Iris pigment epithelial cell (primary cell): ENCODE results near the gene C1QTNF12.

Experiments used
- DNase-seq: peaks from one replicate; pipeline ENCODE4 v3.0.0-alpha.2; 2011; ENCODE audit warnings: low read depth

C1QTNF12 gene

DNA sequence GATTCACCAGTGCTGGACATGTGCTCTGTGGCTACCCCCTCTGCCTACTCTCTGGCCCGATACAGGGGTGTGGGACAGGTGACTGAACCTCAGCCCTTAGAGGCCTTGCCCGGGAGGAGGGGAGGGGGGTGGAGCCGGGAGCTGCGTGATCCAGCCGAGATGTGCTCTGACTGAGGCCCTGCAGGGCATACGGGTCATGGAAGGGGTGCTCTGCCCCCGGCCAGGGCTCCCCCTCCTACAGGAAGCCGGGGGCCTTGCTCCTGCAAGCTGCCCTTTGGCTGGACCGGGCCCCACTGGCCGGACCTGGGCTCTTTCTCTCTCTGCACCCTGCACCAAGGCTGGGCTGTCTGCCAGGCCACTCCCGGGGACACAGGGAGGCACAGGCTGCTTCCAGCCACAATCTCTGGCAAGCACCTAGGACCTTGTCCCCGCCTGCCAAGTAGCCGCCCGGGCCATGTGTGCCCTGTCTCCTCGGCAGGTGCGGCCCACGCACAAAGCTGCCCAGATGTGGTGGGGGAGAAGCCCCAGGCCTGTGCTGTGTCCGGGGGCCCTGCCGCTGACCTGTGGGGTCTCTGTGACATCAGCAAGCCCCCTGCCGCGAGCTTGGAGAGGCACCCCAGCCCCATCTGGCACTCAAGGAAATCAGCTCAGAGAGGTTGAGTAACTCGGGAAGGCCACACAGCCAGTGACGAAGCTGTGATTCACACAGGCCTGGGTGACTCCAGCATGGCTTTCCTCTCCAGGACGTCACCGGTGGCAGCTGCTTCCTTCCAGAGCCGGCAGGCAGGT is 35.2 kb upstream of the C1QTNF12 start:
- peak; percentile 59 for DNase-seq

DNA sequence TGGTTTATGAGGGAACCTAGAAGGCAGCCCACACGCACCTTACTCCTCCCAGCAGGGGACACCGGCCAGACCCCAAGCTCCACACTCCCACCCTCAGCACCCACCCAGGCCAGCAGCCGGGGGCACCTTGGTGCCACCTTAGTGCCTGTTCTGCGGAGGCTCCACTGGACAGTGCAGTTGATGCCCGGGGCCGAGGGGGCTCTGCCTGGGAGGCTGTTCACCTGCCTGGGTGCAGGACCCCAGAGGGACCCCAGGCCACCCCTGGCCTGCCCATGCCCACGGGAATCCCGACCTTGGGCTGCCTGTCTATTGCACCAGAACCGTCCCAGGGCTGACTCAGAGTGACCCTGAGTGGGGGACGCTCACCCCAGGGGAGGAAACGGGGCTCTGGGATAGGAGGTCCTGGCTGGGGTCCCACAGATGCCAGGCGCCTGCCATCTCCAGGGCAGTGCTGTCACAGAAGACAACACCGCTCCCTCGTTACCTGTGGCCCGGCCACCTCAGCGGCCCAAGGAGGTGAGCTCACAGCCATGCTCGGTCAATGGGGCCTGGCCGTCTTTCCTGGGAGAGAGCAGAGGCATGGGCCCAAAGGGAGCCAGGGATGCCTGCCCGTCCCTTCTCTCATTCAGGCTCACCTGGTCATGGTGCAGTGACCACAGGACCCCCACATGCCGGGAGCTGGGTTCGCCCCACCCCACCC is 34.4 kb upstream of the C1QTNF12 start:
- no peak for DNase-seq

DNA sequence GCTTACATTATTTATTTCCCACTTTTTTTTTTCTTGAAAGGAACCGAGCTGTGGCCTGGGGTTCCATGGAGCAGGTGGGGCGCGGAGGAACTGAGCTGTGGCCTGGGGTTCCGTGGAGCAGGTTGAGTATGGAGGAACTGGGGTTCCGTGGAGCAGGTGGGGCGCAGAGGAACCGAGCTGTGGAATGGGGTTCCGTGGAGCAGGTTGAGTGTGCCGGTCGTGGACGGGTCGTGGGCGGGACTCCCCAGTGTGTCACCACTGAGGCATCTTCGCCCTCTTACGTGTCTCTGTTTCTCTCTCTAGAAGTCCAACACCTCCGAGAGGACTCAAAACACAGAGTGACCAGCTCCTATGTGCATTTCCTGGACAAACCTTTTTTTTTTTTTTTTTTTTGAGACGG is 32.5 kb upstream of the C1QTNF12 start:
- no peak for DNase-seq

DNA sequence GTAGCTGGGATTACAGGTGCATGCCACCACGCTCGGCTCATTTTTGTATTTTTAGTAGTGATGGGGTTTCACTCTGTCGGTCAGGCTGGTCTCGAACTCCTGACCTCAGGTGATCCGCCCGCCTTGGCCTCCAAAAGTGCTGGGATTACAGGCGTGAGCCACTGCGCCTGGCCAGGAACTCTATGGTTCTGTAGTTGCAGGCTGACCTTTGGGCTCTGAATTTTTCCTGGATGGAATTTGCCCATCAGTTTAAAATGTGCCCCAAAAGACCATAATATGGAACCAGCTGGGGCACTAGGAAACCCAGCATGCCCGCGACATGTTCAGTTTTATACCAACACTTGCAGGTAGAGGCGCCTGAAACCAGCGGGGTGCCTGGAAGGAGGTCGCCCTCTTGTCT is 32.1 kb upstream of the C1QTNF12 start:
- DNase-seq = no peak

DNA sequence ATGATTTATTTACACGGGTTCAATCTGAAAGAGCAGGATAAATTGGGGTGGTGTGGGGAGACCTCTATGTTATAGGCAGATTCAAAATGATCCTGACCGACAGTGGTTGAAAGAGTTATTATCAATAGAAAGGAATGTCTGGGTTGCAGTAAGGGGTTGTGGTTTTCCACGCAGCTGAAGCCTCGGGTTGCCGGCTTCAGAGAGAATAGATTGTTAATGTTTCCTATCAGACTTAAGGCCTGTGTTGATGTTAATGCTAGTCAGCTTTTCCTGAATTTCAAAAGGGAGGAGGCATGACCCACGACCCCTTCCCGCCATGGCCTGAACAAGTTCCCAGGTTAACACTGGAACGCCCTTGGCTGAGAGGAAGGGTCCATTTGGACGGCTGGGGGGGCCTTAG is 29.3 kb upstream of the C1QTNF12 start:
- DNase-seq = peak; percentile 47

DNA sequence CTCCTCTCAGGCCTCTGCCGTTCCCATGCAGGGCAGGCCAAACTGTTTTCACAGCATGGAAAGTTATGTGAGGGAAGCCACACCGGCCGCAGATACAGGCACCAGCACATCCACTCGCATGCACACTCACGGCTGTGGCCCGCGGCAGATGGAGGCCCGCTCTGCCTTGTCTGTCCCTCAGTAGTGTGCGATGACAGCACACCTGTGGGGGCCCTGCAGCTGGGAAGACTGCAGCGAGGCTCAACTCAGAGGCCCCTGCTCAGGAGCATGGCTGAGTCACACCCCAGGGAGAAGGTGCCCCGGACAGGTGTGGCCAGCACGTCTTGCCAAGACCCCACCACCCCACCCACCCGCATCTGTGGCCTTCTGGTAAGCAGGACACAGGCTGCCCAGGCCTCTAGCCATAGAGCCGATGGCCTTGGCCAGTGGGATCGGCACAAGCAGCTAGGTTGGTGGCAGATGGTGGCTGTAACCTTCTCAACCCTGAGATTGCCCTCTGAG is 28.5 kb upstream of the C1QTNF12 start:
- DNase-seq = no peak

DNA sequence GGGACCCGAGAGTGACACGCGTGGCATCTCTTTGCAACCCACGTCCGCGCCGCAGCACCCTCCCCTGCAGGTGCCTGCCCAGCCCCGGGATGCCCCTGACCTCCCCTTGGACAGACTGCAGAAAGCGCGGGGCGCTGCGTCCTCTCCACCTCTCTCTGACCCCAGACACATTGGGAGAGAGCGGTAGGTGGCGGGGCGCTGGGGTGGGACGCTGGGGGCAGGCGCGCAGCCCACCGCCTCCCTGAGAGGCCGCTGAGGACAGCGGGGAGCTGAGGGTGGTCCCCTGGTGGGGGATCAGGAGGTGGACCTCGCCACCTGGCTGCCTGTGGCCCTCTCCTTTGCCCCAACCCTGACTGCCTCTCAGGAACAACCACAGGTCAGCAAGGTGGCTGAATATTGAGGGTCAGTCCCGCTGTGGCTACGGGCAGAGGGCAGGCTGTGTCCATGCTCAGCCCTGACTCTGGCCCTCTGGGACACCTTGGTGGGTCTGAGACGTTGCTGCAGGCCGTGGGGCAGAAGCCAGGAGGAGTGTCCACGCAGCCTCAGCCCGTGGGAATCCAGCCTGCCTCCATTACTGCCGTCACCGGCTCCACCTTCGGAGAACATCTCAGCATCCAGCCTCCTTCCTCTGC is 27.9 kb upstream of the C1QTNF12 start:
- no peak for DNase-seq

DNA sequence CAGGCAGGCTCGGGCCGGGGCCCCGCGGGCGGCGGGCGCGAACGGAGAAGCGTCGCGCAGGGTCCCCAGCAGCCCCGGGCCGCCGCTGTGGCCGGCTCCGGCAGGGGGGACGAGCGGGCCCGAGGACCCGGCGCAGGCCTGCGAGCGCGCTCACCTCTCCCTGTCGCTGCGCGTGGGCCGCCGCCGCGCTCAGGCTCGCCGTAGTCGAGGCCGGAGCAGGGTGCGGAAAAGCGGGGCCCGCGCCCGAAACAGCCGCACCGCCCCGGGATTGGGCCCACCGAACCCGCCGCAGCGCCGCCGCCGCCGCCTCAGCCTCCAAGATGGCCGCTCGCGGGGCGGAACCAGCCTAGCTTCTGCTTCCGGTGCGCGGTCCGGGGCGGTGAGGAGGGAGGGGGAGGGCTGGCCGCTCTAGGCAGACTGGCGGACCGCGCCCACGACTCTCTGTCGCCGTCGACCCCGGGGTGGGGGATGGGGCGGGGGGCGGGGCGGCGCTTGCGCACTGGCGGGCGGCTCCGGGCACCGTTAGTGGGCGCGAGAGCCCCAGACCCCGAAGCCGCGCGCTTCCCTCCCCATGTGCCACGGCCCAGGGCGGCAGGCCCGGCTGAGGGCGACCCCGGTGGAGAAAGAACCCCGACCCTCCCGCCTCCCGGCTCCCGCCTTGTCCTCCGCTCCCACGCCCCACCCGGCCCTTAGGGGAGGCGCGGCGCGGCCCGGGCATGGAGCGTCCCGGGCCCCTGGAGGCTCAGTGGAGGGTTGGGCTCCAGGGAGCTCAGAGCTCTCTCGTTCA is 27.2 kb upstream of the C1QTNF12 start, which contains the start of gene UBE2J2:
Gene UBE2J2 (minus strand): TSS at position 343 of the 787 bp plus-strand sequence. CDS start 5,862 bp downstream, outside the sequence.
- peak; percentile 92 for DNase-seq

DNA sequence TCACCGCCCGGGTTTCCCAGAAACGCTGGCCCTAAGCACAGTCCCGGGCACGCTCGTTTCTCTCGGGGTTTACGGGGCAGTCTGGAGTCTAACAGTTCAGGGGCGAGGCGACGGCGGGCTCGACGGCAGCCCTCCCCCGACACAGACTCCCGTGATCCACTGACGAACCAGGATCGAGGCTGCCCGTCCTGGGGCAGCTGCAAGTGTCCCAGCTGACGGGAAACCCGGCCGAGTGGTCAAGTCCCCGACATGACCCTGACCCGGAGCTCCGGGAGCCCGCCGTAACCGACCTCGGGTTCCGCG is 26.6 kb upstream of the C1QTNF12 start:
- DNase-seq = no peak

DNA sequence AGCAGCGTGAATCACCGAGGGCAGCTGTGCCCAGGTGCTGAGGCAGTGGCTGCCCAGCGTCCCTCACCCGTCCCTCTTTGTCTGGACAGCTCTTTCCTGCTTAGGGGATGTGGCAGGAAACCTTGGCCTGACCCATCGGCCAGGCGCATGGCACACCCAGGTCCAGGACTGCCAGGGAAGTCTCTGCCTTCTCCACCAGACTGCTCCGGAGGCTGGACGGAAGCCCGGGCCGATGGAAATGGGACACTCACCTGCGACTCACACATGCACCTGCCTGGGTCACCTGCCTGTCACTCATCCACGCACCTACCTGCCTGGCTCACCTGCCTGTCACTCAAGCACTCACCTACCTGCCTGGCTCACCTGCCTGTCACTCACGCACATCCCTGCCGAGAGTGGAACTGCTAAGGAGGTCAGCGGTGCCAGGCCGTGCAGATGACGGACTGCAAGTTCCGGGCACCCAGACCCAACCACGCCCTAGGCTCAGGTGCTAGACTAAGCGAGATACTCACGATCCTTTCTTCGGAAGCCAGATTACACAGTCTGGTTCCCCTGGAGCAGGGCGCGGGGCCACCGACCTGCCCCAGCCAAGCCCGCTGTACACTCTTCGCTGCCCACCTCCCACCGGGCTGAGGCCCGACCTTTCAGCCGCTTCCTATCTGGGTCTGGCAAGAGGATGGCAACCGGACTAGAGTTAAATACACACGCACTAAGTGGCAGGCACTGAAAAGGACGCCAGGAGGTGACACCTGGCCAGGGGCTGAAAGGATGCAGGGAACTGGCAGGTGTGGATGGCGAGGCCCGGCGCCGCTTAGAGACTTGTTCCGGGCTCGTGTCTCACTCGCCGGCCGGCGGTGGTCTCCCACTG is 26.1 kb upstream of the C1QTNF12 start:
- DNase-seq = no peak

DNA sequence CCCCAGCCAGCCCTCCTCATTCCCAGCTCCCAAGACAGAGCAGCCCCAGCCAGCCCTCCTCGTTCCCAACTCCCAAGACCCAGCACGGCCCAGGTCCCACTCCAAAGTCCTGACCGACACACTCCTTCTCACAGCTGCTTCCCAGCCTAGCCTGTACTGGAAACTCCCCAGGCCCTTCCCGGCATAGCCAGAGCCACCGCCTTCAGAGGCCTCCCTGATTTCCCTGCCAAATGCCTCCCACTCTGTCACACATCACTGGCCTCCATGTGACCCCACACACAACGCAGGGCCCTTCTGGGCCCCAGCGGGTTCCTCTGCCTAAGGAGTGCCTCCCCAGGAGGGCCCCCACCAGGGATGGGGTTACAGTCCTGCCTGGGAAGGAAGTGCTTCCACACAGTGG is 24.3 kb upstream of the C1QTNF12 start:
- peak; percentile 34 for DNase-seq

DNA sequence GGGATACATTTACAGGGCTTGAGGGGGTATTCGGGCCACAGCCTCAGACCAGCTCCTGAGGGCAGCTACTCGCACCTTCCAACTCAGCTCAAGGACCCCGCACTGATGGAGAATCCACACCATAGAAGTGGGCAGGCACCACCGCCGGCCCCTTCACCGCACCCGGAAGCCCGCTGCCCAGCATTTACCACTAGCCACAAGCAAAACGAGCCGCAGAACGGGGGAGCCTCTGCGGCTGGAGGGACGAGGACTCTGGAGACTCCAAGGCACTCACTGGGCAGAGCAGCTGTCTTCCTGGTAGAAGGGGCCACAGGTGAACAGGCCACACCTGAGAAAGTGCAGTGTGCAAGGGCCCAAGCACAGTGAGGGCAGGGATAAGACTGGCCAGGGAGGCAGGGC is 21.8 kb upstream of the C1QTNF12 start:
- no peak for DNase-seq

DNA sequence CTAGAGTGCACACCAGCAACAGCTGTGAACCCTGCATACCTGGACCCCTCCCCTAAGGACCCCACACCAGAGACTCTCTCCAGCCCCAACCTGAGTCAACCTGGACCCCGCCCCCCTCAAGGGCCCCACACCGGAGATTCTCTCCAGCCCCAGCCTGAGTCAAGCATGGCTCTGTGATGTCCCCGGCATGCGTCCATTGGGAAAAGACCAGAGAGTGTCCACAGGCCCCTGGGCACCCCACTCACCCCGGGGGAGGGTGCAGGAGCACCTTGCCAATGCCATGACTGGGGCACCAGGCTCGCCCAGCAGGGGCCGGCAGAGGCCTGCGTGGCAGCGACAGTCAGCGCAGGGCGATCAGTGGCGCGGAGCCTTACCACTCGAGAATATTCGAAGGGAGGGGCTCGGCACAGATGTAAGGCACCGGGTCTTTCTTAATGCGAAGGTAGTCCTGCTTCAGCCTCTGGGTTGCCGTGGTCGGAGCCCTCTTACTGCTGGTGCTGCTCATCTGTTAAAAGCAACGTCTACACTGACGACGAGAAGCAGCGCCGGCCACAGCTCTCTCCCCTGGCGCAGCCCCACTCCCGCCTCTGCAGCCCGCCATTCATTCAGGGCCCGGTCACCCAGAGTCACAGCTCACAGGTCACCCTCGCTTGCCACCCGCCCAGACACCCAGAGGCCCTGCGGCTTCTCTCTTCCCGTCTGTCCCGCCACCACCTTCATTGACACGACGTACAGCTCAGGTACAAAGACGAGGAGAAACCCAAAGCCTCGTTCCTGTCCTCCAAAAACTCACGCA is 21.2 kb upstream of the C1QTNF12 start:
- DNase-seq = no peak

DNA sequence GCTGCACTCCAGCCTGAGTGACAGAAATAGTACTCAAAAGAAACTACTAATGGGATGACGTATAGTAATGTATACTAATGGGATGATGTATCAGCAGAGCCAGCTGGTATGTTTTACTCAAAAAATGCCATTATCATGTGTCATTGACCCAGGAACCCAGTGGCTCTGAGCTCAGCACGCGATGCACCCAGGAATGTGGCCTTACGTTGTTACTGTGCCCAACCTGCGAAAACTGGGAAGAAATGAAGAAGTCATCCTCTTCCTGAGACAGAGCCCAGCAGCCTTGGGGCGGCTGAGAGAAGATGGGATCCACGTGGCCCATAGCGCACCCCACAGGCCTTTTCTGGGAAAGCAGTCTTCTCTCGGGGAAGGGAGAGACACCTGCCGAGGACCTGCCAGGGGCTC is 18.3 kb upstream of the C1QTNF12 start:
- peak; percentile 97 for DNase-seq

DNA sequence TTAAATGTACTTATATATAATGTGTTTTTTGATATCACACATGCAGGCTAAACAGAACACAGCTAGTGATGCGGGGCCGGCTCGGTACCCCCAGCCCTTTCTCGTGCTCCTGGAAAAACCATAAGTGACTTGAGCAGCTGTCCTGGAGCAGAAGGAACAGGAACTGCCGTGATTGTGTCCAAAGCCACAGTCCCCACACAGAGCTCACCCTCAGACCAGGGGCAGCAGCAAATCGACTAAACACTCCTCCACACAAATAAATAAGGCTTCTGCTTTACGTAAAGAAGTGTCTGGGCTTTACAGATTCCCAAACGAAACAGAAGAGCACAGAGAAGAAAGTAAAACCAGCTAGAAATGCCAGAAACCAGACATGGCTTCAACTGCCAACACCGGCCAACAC is 17.5 kb upstream of the C1QTNF12 start:
- DNase-seq = no peak

DNA sequence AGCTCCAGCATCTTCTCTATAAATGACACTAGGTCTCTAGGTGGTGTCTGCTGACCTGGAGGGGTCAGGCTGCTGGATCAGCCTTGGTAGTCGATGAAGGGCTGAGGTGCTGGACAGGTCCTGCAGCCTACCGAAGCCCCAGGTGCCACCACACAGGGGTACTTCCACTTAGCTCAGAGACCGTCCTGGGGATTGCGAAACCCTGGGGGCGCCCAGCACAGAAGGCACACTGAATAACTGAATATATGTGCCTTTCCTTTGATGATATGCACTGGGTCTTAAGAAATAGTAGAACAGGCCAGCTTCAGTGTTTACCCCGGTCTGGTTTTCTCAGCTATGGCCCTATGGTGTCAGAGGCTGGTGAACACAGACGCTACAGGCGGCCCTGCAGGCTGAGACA is 16.2 kb upstream of the C1QTNF12 start:
- DNase-seq = no peak

DNA sequence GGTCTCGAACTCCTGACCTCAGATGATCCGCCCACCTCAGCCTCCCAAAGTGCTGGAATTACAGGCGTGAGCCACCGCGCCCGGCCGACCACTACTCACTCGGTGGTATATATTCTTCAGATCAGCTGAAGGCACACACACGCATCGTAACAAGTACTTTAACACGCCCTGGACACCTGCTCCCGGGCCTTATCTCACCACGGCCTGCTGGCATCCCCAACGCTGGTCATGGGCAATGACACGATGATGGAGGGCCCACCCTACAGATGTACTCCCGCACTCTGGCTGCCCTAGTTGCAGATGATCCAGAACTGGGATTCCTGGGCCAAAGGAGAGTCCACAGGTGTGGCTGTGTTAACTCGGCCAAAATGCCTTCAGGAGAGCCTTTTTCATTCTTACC is 15.5 kb upstream of the C1QTNF12 start:
- DNase-seq = no peak

DNA sequence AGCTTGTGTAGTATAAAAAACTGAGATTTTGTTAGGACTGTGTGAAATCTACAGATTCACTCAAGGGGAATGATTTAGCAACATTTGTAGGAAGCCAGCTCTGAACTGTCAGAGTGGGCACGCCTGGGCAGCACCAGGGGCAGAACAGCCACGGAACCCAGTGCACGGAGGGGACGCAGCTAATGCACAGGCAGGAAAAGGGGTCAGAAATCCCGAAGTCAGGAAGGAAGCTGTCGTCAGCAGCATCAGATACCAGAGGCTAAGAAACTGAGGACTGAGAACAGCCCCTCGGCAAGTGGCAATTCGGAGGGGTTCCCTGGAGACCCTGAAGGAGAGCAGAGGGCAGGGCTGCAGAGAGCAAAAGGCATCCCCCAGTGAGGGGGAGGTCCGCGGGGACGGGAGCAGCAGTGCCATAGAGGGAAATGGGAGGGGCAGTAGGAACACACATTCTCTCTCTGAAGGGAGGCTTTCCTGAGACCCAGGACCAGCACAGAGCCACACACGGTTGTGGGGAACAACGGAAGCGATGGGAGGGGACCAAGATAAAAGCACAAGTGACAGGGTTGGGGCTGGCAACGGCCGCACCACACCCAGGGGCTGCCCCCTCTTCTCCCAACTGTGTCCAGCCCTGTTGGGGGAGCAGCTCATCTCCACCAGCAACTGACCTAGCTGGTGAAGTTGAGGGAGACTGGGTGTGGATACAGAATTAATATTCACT is 14.5 kb upstream of the C1QTNF12 start:
- DNase-seq = no peak

DNA sequence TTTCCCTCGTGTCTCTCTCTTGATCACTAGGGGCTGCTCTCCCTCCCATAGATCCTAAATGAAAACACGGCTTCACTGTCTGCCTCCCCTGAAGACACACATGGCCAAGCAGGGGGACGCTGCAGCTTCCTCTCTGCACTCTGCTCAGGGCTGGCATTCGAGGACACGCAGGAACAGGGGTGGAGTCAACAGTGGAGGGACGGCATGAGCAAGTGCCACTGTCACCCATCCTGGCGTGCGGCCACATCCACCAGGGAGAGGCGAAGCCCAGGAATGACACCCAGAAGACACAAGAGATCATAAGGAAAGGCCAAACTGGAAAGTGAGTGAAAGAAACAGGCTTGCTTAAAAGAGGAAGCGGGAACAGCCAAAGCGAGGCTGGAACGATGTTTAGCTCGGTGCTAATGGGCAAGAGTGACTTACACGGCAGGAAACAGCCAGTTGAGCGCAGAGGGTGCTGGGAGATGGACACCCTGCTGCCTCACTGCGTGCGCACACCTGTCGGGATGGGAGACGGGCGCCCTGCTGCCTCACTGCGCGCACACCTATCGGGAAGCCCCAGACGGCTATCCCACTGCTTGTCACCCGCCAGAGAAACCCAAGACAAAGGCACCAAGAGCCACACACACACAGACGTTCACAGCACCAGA is 13.6 kb upstream of the C1QTNF12 start:
- DNase-seq = no peak
